GM12892 (cell line): Measurements from ENCODE around the gene CAMTA1.

Source experiments
- POLR2A ChIP-seq: IDR thresholded peaks from 2 replicates; pipeline ENCODE4 v1.6.1; 2011; ENCODE audit warnings: low read depth, low read length, control low read depth
- POLR2AphosphoS5 ChIP-seq: IDR thresholded peaks from 2 replicates; pipeline ENCODE4 v1.6.1; 2011; ENCODE audit warnings: low read depth, low read length, control low read depth
- TAF1 ChIP-seq: IDR thresholded peaks from 2 replicates; pipeline ENCODE4 v1.6.1; 2011; ENCODE audit warnings: low read depth, mild to moderate bottlenecking, control low read depth, low read length, borderline replicate concordance

- no peak for TF ChIP-seq TAF1
- TF ChIP-seq POLR2A = no peak
- no peak for TF ChIP-seq POLR2AphosphoS5
Measured at GRCh38 chr1:7432900-7433380, 647.7 kb downstream of the CAMTA1 start.
